Hematopoietic multipotent progenitor cell treated with erythropoietin and hydrocortisone succinate and interleukin-3 and kit ligand, for 17 days (in vitro differentiated cells): Measurements from ENCODE around the gene ZNF492.
"Not testable (repeated sequence)": the region's sequence is repeated elsewhere in the genome, so short reads cannot be mapped to it uniquely, and the experiment has no call there.

Source experiments
- DNase-seq: peaks from one replicate; pipeline ENCODE4 v3.0.0-alpha.2; 2015; ENCODE audit warnings: low spot score

Gene ZNF492

GRCh38 chr19:22617614-22618320 is 16.4 kb upstream of the ZNF492 start:
- no peak for DNase-seq

GRCh38 chr19:22619371-22619770 is 14.8 kb upstream of the ZNF492 start:
- no peak for DNase-seq

- DNase-seq = no peak
These were observed 14.2 kb upstream of the ZNF492 start for GRCh38 chr19:22619932-22620331.

- no peak for DNase-seq
These were observed 13.7 kb upstream of the ZNF492 start for GRCh38 chr19:22620401-22620800.

GRCh38 chr19:22620912-22621311 is 13.2 kb upstream of the ZNF492 start:
- DNase-seq = no peak

GRCh38 chr19:22622020-22622419 is 12.1 kb upstream of the ZNF492 start:
- DNase-seq = no peak

- DNase-seq = no peak
These were observed 11.0 kb upstream of the ZNF492 start for GRCh38 chr19:22622901-22623840.

GRCh38 chr19:22623841-22624221 is 10.3 kb upstream of the ZNF492 start:
- DNase-seq = no peak

- no peak for DNase-seq
These were observed 8.7 kb upstream of the ZNF492 start for GRCh38 chr19:22625266-22626035.

- DNase-seq = no peak
These were observed 6.6 kb upstream of the ZNF492 start for GRCh38 chr19:22627526-22627925.

GRCh38 chr19:22628401-22628800 is 5.7 kb upstream of the ZNF492 start:
- no peak for DNase-seq

GRCh38 chr19:22634450-22634827 is 315 bp downstream of the ZNF492 start:
- no peak for DNase-seq

GRCh38 chr19:22685493-22685892 is 51.4 kb downstream of the ZNF492 start:
- DNase-seq = not testable (repeated sequence)

- DNase-seq = not testable (repeated sequence)
These were observed 68.5 kb downstream of the ZNF492 start for GRCh38 chr19:22702661-22703060.

GRCh38 chr19:22703096-22703495 is 69.0 kb downstream of the ZNF492 start:
- DNase-seq = not testable (repeated sequence)

- no peak for DNase-seq
These were observed 74.9 kb downstream of the ZNF492 start for GRCh38 chr19:22708983-22709382.
